Measurements from ENCODE around the gene SRBD1. TPM values are rescaled to one million over a fixed set of nuclear protein-coding genes. Genes with fewer than 3 reads are reported as not detected.

The SRBD1 gene
- total RNA-seq, 1 experiment from 2014 or later, result 22.8 TPM

- H3K27me3 Mint-ChIP-seq (ENCODE audit: low read depth), result no peaks in the 10 kb centered on the region
- ChIA-PET POLR2A (no interaction called here), CTCF (no interaction called here)
- H3K27ac Mint-ChIP-seq, result no peak overlapping the region
- H3K4me3 Mint-ChIP-seq, result no peak overlapping the region
- no peak for DNase-seq (ENCODE audit: low spot score)
- TF ChIP-seq ZNF396 (CRISPR knock-in tag; IDR thresholded peaks at IDR 0.05; ENCODE audit: borderline replicate concordance) (no peak), RORB (CRISPR knock-in tag; IDR thresholded peaks at IDR 0.05) (no peak), SMAD4 (CRISPR knock-in tag; IDR thresholded peaks at IDR 0.05) (no peak), ZNF121 (CRISPR knock-in tag; IDR thresholded peaks at IDR 0.05) (no peak), ZNF281 (CRISPR knock-in tag; IDR thresholded peaks at IDR 0.05) (no peak), NR2C2 (CRISPR knock-in tag; IDR thresholded peaks at IDR 0.05) (no peak), ZNF416 (CRISPR knock-in tag; IDR thresholded peaks at IDR 0.05) (no peak), ZNF232 (CRISPR knock-in tag; IDR thresholded peaks at IDR 0.05) (no peak), GTF2I (CRISPR knock-in tag; conservative IDR thresholded peaks at IDR 0.05) (no peak), EMX1 (CRISPR knock-in tag; IDR thresholded peaks at IDR 0.05) (no peak), SOX15 (CRISPR knock-in tag; IDR thresholded peaks at IDR 0.05) (no peak), ESRRA (CRISPR knock-in tag; IDR thresholded peaks at IDR 0.05; ENCODE audit: borderline replicate concordance) (no peak)
- TF ChIP-seq, protein P1, sequence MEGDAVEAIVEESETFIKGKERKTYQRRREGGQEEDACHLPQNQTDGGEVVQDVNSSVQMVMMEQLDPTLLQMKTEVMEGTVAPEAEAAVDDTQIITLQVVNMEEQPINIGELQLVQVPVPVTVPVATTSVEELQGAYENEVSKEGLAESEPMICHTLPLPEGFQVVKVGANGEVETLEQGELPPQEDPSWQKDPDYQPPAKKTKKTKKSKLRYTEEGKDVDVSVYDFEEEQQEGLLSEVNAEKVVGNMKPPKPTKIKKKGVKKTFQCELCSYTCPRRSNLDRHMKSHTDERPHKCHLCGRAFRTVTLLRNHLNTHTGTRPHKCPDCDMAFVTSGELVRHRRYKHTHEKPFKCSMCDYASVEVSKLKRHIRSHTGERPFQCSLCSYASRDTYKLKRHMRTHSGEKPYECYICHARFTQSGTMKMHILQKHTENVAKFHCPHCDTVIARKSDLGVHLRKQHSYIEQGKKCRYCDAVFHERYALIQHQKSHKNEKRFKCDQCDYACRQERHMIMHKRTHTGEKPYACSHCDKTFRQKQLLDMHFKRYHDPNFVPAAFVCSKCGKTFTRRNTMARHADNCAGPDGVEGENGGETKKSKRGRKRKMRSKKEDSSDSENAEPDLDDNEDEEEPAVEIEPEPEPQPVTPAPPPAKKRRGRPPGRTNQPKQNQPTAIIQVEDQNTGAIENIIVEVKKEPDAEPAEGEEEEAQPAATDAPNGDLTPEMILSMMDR (IDR thresholded peaks at IDR 0.05), result no peak
- TF ChIP-seq, protein P2, sequence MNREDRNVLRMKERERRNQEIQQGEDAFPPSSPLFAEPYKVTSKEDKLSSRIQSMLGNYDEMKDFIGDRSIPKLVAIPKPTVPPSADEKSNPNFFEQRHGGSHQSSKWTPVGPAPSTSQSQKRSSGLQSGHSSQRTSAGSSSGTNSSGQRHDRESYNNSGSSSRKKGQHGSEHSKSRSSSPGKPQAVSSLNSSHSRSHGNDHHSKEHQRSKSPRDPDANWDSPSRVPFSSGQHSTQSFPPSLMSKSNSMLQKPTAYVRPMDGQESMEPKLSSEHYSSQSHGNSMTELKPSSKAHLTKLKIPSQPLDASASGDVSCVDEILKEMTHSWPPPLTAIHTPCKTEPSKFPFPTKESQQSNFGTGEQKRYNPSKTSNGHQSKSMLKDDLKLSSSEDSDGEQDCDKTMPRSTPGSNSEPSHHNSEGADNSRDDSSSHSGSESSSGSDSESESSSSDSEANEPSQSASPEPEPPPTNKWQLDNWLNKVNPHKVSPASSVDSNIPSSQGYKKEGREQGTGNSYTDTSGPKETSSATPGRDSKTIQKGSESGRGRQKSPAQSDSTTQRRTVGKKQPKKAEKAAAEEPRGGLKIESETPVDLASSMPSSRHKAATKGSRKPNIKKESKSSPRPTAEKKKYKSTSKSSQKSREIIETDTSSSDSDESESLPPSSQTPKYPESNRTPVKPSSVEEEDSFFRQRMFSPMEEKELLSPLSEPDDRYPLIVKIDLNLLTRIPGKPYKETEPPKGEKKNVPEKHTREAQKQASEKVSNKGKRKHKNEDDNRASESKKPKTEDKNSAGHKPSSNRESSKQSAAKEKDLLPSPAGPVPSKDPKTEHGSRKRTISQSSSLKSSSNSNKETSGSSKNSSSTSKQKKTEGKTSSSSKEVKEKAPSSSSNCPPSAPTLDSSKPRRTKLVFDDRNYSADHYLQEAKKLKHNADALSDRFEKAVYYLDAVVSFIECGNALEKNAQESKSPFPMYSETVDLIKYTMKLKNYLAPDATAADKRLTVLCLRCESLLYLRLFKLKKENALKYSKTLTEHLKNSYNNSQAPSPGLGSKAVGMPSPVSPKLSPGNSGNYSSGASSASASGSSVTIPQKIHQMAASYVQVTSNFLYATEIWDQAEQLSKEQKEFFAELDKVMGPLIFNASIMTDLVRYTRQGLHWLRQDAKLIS (CRISPR knock-in tag; IDR thresholded peaks at IDR 0.05; ENCODE audit: borderline replicate concordance), result no peak
- TF ChIP-seq, protein P3, sequence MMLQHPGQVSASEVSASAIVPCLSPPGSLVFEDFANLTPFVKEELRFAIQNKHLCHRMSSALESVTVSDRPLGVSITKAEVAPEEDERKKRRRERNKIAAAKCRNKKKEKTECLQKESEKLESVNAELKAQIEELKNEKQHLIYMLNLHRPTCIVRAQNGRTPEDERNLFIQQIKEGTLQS (CRISPR knock-in tag; conservative IDR thresholded peaks at IDR 0.05), result no peak
- H3K4me1 Mint-ChIP-seq, result peaks cover 8% of the 10 kb centered on the region
- H3K36me3 Mint-ChIP-seq, result no peaks in the 10 kb centered on the region
- ATAC-seq, result no peak
- no peaks in the 10 kb centered on the region for H3K9me3 Mint-ChIP-seq
Observed at GRCh38 chr2:45626387-45627221, 15.5 kb upstream of the SRBD1 start.

DNA sequence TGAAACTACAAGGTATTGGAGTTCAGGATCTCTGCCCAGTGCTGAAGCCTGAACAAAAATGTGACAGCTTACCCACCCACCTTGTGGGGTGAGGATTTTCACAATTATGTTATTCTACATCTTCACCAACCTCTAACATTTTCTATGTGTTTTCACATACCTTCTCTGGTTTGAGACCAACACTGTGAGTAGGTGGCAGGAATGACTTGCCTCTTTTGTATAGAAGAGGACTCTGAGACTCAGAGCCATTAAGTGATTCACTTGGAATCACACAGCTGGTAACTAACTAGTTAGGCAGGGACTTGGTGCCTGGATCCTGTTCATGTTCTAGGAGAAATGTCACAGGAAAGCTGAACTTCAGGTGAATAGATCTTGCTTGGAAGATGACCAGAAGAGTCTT is 14.8 kb upstream of the SRBD1 start:
- CTCF ChIA-PET, result no interaction called here
- H3K27me3 Mint-ChIP-seq (ENCODE audit: low read depth), result no peaks in the 10 kb centered on the region
- no peak for TF ChIP-seq ZNF219 (CRISPR knock-in tag; IDR thresholded peaks at IDR 0.05; ENCODE audit: borderline replicate concordance)
- TF ChIP-seq ZNF425 (CRISPR knock-in tag; conservative IDR thresholded peaks at IDR 0.05), result no peak
- no peak for TF ChIP-seq ATF2 (CRISPR knock-in tag; IDR thresholded peaks at IDR 0.05; ENCODE audit: borderline replicate concordance, low read depth)

More for the DNA sequence above, 14.8 kb upstream of the SRBD1 start:
- Mint-ChIP-seq H3K4me3 (no peak overlapping the region), H3K27ac (no peak overlapping the region), H3K36me3 (no peaks in the 10 kb centered on the region), H3K9me3 (no peaks in the 10 kb centered on the region), H3K4me1 (peaks cover under 1% of the 10 kb centered on the region)
- no peak for DNase-seq (ENCODE audit: low spot score)
- no peak for ATAC-seq
- POLR2A ChIA-PET, result no interaction called here

Data from WTC11 (cell line).